Bronchial epithelial cell (primary cell): Measurements from ENCODE around the gene H2AZ2. TPM values are rescaled to one million over a fixed set of nuclear protein-coding genes. Genes with fewer than 3 reads are reported as not detected.

Experiments used
- DNase-seq: peaks from one replicate; pipeline ENCODE4 v3.0.0-alpha.2; 2010; ENCODE audit warnings: low read depth
- FAIRE-seq: peaks from 2 replicates; lab custom pipeline; 2011; peaks lifted over from hg19 to GRCh38; lab: Jason Lieb, UNC
- H3K27me3 ChIP-seq: 2 replicates; pipeline ENCODE4 v1.5.1; 2011; ENCODE audit warnings: low read length; ENCODE audit not compliant: control insufficient read depth, insufficient read depth
- H3K36me3 ChIP-seq: 2 replicates; pipeline ENCODE4 v1.5.1; 2011; ENCODE audit warnings: low read length; ENCODE audit not compliant: control insufficient read depth, insufficient read depth
- H3K4me3 ChIP-seq: 2 replicates; pipeline ENCODE4 v1.5.1; 2011; ENCODE audit warnings: mild to moderate bottlenecking, low read depth, low read length, control low read depth
- total RNA-seq: library from RNA; depleted of rRNA; stranded (reverse); fragments of >200 nt; gene quantifications from 2 replicates; pipeline ENCODE4 v1.2.1, GENCODE V29; 2014
- TF ChIP-seq, protein P1 (sequence below): IDR thresholded peaks from 2 replicates; pipeline ENCODE4 v1.5.1; 2011; ENCODE audit warnings: mild to moderate bottlenecking, moderate library complexity, low read length, control low read depth, inconsistent platforms; ENCODE audit not compliant: insufficient read depth, severe bottlenecking

H2AZ2 gene
- total RNA-seq, 1 donor from 2014 or later, result 140 TPM

DNA sequence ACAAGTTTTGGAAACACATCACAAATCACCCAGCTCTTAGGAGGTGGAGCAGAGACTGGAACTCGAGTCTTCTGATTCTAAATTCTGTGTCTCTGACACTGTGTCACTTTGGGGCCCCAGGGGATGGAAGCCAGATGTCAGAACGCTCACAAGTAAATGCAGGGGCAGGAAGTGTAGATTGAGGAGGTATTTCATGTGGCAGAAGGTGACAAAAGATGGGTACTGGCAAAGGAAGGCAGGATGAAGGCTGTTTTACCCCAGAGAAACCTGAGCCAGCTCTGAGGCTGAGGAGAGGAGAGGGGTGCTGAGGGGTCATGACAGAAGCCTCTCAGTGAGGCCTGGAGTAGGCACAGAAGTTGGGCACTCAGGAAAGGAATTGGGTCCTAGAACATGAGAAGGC, 43.5 kb upstream of the H2AZ2 start:
- FAIRE-seq (no peak), DNase-seq (no peak)
- H3K27me3 ChIP-seq, result no peaks in the 10 kb centered on the region
- no peaks in the 10 kb centered on the region for H3K36me3 ChIP-seq
- TF ChIP-seq, protein P1, sequence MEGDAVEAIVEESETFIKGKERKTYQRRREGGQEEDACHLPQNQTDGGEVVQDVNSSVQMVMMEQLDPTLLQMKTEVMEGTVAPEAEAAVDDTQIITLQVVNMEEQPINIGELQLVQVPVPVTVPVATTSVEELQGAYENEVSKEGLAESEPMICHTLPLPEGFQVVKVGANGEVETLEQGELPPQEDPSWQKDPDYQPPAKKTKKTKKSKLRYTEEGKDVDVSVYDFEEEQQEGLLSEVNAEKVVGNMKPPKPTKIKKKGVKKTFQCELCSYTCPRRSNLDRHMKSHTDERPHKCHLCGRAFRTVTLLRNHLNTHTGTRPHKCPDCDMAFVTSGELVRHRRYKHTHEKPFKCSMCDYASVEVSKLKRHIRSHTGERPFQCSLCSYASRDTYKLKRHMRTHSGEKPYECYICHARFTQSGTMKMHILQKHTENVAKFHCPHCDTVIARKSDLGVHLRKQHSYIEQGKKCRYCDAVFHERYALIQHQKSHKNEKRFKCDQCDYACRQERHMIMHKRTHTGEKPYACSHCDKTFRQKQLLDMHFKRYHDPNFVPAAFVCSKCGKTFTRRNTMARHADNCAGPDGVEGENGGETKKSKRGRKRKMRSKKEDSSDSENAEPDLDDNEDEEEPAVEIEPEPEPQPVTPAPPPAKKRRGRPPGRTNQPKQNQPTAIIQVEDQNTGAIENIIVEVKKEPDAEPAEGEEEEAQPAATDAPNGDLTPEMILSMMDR, result no peak
- no peak overlapping the region for H3K4me3 ChIP-seq

DNA sequence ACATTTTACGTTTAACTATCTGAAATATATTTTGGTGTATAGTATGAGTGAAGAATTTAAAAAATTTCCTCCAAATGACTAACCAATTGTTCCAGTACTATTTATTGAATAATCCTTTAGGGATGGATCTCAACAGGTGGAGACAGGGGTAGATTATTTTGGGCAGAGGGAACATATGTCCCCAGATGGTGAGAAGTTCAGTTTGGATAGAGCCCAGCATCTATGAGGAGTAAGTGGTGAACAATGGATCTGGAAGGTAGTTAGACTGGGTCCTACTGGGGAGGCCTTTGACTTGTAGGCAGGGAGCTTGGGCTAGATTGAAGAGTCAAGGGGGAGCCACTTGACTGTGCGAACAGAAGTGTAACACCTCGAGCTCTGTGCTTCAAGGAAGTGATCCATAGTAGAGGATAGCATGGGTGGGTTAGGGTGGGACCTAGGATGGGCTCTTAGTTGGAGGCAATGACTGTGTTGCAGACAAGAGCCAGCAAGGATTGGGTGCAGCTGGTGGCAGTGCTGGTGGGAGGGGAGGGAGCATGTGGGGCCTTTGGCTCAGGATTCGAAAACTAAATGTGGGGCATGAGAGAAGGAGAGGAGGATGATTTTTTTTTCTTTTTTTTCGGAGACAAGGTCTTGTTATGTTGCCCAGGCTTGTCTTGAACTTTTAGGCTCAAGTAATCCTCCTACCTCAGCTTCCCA, 41.3 kb upstream of the H2AZ2 start:
- FAIRE-seq (no peak), DNase-seq (no peak)
- Histone ChIP-seq H3K36me3 (no peaks in the 10 kb centered on the region), H3K4me3 (no peak overlapping the region), H3K27me3 (no peaks in the 10 kb centered on the region)
- TF ChIP-seq, protein P1, result no peak

DNA sequence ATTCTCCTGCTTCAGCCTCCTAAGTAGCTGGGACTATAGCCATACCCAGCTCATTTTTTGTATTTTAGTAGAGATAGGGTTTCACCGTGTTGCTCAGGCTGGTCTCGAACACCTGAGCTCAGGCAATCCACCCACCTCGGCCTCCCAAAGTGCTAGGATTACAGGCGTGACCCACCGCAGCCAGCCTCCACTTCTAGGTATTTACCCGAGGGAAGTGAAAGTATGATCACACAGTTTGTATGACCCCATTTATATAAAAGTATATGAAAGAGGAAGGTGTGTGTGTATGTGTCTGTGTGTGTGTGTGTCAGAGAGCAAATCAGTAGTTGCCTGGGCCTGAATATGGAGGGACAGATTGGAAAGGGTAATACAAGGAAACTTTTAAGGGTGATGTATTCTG, 39.4 kb upstream of the H2AZ2 start:
- FAIRE-seq (no peak), DNase-seq (no peak)
- no peaks in the 10 kb centered on the region for H3K36me3 ChIP-seq
- H3K4me3 ChIP-seq, result no peak overlapping the region
- H3K27me3 ChIP-seq, result no peaks in the 10 kb centered on the region
- TF ChIP-seq, protein P1, result no peak

DNA sequence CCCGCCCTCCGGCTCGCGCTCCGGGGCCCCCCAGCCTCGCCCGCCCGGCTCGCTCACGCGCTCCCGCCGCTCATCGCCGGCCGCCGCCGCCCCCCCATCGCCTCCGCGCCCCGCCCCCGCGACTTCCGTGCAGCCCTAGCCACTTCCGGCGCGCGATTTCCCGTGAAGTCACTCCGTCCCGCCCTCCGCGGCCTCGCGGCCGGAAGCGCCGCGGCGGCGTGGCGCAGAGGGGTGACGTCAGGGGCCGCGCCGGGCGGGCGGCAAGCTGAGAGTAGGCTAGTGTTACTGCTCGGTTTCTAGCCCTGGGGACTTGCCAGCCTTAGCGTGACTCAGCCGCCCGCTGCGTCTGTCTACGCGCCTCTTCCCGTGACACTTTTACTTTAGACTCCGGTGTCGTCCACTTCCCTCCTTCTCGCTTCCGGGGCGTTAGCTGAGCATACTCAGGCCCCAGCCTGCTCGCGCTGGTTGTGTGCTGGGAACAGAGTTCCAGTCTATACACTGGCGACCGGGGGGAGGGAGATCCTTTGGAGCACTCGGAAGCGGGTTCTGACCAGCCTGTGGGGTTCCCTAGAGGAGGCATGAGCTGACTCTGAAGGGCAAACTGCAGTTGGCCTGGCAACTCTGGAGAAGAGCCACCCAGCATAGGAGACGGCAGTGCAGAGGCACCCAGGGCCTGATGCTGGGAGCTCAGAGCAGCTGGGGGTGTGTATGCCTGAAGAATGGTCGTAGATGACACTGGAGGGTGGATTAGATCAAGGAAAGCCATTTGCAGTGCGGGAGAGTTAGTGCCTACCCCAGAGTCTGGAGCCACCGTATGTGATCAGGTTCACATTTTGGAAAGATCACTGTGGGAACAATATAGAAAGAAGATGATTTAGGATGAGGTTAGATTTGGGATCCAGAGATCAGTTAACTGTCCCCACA, 37.8 kb upstream of the H2AZ2 start, which contains the start of gene PURB:
PURB (minus strand) TSS at position 137 of the 924 bp plus-strand sequence. CDS start 182 bp downstream, outside the sequence.
- no peaks in the 10 kb centered on the region for H3K36me3 ChIP-seq
- no peak for FAIRE-seq
- H3K4me3 ChIP-seq, result peak within 1 kb of the TSS; percentile 93
- peak; percentile 97 for DNase-seq
- TF ChIP-seq, protein P1, result no peak
- H3K27me3 ChIP-seq, result no peaks in the 10 kb centered on the region

DNA sequence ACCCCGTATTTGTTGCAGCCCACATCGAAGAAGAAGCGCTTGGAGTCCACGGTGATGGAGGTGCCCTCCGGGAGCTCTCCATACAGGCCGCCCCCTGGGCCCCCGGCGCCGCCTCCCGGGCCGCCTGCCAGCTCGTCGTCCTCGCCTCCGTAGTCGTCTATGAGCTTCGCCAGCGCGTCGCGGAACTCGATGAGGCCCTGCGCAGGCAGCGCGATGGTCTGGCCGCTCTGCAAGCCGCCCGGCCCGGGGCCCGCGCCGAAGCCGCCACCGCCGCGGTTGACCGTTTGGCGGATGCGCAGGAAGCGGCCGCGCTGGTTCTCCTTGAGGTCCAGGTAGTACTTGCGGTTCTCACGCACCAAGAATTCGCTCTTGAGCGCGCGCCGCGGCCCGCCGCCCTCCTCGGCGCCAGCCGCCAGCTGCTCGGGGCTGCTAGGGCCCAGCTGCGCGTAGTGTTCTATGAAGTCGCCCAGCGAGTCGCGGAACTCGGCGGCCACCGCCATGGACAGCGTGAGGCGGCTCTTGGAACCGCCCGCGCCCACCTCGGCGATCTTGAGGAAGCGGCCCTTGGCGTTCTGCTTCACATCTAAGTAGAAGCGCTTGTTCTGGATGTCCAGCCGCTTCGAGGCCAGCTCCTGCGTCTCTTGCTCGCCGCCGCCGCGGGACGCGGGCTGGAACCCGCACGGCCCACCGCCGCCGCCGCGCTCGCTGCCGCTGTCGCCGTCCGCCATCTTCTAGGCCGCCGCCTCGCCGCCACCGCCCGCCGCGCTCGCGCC, 36.9 kb upstream of the H2AZ2 start:
- Histone ChIP-seq H3K27me3 (no peaks in the 10 kb centered on the region), H3K36me3 (no peaks in the 10 kb centered on the region), H3K4me3 (peak overlapping the region; percentile 93)
- TF ChIP-seq, protein P1, result no peak
- no peak for FAIRE-seq
- peak; percentile 15 for DNase-seq
